ENCODE data around the gene SEC63. TPM values are rescaled to one million over a fixed set of nuclear protein-coding genes. Genes with fewer than 3 reads are reported as not detected.
"Not testable (repeated sequence)": the region's sequence is repeated elsewhere in the genome, so short reads cannot be mapped to it uniquely, and the experiment has no call there.

SEC63 gene
- total RNA-seq, 4 donors from 2014 or later, result 9.3 to 25.4 (median 16.2) TPM

DNA sequence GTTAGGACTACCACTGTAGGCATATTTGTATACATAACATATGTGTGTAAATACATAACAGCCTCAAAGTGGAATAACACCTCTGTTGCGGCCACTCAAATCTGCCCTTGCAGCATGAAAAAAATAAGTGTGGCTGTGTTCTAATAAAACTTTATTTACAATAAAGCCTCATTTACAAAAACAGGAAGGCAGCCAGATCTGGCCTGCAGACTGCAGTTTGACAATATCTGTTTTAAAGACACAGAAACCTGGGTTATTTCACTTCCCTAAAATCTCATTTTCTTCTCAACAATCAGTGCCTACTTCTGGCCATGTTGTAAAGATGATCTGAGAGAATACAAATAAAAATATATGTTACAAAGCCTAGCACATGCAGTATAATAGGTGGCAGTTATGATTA, 80.0 kb downstream of the SEC63 start:
- Histone ChIP-seq H3K27ac (no peak overlapping the region), H3K4me3 (no peak overlapping the region), H3K27me3 (no peaks in the 10 kb centered on the region), H3K4me1 (no peaks in the 10 kb centered on the region), H3K9me3 (no peaks in the 10 kb centered on the region), H3K36me3 (peaks cover 0 to 87% (median 6%) of the 10 kb centered on the region in 3 donors)
- WGBS, 2 donors, result 100% methylated on average over 1 of the region's 1 CpG
- no peak for TF ChIP-seq POLR2A (IDR thresholded peaks at IDR 0.05)
- TF ChIP-seq, protein P1, sequence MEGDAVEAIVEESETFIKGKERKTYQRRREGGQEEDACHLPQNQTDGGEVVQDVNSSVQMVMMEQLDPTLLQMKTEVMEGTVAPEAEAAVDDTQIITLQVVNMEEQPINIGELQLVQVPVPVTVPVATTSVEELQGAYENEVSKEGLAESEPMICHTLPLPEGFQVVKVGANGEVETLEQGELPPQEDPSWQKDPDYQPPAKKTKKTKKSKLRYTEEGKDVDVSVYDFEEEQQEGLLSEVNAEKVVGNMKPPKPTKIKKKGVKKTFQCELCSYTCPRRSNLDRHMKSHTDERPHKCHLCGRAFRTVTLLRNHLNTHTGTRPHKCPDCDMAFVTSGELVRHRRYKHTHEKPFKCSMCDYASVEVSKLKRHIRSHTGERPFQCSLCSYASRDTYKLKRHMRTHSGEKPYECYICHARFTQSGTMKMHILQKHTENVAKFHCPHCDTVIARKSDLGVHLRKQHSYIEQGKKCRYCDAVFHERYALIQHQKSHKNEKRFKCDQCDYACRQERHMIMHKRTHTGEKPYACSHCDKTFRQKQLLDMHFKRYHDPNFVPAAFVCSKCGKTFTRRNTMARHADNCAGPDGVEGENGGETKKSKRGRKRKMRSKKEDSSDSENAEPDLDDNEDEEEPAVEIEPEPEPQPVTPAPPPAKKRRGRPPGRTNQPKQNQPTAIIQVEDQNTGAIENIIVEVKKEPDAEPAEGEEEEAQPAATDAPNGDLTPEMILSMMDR (IDR thresholded peaks at IDR 0.05), result no peak
- no peak for DNase-seq
- intact Hi-C loops (cut with DNase I), result no loop called here

DNA sequence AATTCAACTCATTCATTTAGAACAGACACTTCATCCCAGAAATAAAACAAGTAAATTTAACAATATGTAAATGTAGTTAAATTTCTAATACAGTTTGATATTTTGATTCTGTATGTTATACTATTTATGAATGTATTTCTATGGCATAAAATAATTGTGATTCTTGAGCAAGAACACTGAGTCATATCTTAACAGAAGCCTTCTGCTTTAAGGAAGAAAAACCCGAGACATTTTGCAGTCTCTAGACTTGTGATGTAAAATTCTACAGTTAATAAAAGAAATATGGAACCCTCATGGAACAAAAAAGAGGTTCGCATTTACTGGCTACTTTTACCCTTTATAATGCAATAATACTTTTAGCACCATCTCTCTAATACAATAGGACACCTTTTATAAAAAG, 86.0 kb downstream of the SEC63 start:
- H3K4me1 ChIP-seq, result peaks cover 0 to 7% (median 0%) of the 10 kb centered on the region in 3 donors
- no peak overlapping the region for H3K4me3 ChIP-seq
- WGBS, 2 donors, result 79 to 82% methylated on average over 2 of the region's 2 CpGs

DNA sequence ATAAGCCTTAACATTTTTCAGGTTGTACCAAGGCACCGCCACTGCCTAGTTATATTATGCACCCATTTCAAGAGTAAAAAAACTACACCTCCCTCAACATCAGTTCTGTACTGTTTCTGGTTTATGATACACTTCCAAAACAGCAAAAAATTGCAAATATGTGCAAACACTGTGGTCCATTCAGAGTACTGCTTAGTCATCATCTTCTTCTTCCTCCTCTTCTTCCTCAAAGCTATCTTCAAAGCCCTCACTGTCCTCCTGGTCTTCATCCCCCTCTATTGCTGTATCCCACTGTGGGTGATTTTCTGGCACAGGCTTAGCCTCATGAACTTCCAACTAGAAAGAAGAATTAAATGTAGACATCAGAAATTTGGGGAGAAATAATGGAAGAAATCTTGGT, 86.5 kb downstream of the SEC63 start:
- H3K36me3 ChIP-seq, result peaks cover 0 to 71% (median 5%) of the 10 kb centered on the region in 3 donors
- H3K27ac ChIP-seq; H3K4me1 ChIP-seq; H3K4me3 ChIP-seq; H3K9me3 ChIP-seq; H3K27me3 ChIP-seq; DNase-seq; intact Hi-C loops (cut with DNase I): not testable (repeated sequence)
- WGBS, 2 donors, result 100% methylated on average over 1 of the region's 1 CpG

More for the DNA sequence above, 86.0 kb downstream of the SEC63 start:
- H3K27me3 ChIP-seq, result no peaks in the 10 kb centered on the region
- intact Hi-C loops (cut with DNase I), result no loop called here
- H3K36me3 ChIP-seq, result peaks cover 0 to 74% (median 5%) of the 10 kb centered on the region in 3 donors
- no peak overlapping the region for H3K27ac ChIP-seq
- TF ChIP-seq, protein P1 (IDR thresholded peaks at IDR 0.05), result no peak
- TF ChIP-seq POLR2A (IDR thresholded peaks at IDR 0.05), result no peak
- no peaks in the 10 kb centered on the region for H3K9me3 ChIP-seq
- no peak for DNase-seq

DNA sequence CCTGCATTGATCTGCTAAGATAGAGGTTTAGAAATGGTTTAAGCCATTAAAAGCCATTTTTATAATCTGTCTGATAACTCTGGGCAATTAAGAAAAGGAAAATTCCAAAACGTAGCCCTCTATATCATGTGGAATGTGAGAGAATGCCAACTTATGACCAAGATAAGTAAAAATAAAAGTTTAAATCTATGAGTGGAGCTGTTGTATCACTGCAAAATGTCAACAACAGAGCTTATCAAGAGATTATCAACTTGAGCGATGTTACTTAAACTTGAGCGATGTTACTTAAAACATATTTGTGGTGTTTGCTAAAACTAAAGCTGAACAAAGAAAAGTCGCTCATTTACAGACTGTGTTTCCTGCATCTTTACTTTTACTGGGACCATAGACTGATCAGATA, 87.0 kb downstream of the SEC63 start:
- intact Hi-C loops (cut with DNase I), result no loop called here
- no peak for DNase-seq
- H3K9me3 ChIP-seq, result no peaks in the 10 kb centered on the region
- no peak overlapping the region for H3K4me3 ChIP-seq
- no peak overlapping the region for H3K27ac ChIP-seq
- TF ChIP-seq, protein P1 (IDR thresholded peaks at IDR 0.05), result no peak
- TF ChIP-seq POLR2A (IDR thresholded peaks at IDR 0.05), result no peak
- H3K27me3 ChIP-seq, result no peaks in the 10 kb centered on the region
- H3K36me3 ChIP-seq, result peaks cover 0 to 66% (median 5%) of the 10 kb centered on the region in 3 donors
- H3K4me1 ChIP-seq, result peaks cover 0 to 7% (median 0%) of the 10 kb centered on the region in 3 donors
- 91 to 92% methylated on average over 4 of the region's 4 CpGs for WGBS, 2 donors

DNA sequence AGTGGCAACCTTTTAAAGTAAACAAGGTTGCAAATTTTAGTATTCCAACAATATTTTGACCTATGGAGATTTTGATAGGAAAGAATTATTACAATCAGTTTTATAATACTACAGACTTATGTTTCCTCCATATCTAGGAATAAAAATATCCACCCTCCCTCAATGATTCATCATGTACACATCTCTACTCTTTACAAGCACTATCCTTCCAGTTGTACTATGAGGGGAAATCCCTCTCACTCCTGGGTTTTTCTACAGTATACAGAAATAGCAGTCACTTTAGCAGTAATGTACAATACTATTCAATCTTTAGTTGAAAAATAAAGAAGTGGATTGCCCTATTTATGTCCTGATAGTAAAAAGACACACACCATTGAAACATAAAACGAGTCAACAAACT, 87.6 kb downstream of the SEC63 start:
- no peak for TF ChIP-seq POLR2A (IDR thresholded peaks at IDR 0.05)
- TF ChIP-seq, protein P1 (IDR thresholded peaks at IDR 0.05), result no peak
- no peak for DNase-seq
- H3K27me3 ChIP-seq, result no peaks in the 10 kb centered on the region
- WGBS, 2 donors, result 57 to 63% methylated on average over 1 of the region's 1 CpG
- no peak overlapping the region for H3K27ac ChIP-seq
- intact Hi-C loops (cut with DNase I), result no loop called here
- H3K9me3 ChIP-seq, result no peaks in the 10 kb centered on the region
- H3K36me3 ChIP-seq, result peaks cover 0 to 59% (median 5%) of the 10 kb centered on the region in 3 donors
- H3K4me1 ChIP-seq, result peaks cover 0 to 7% (median 0%) of the 10 kb centered on the region in 3 donors
- no peak overlapping the region for H3K4me3 ChIP-seq

DNA sequence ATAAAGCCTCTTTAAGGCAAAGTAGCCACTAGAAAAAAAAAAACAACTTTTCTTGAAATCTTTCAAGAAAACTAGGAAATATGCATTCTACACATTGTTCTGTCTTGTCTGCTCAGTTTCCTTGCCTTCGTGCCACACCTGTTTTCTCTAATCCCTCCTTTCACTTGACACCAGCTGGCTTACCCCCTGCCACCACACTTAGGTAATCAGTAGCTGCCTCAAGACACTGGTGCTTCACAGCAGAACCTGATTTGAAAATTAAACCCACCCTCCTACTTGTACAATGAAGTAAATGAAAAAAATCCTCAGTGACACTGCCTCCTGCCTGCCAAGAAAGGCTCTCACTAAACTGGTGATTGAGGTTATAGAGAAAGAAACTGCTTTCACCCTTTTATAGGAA, 88.1 kb downstream of the SEC63 start:
- intact Hi-C loops (cut with DNase I), result no loop called here
- Histone ChIP-seq H3K27me3 (no peaks in the 10 kb centered on the region), H3K27ac (no peak overlapping the region), H3K4me1 (peaks cover 0 to 7% (median 0%) of the 10 kb centered on the region in 3 donors), H3K9me3 (no peaks in the 10 kb centered on the region), H3K4me3 (no peak overlapping the region), H3K36me3 (peaks cover 0 to 54% (median 5%) of the 10 kb centered on the region in 3 donors)
- WGBS, 2 donors, result 0% methylated on average over 1 of the region's 1 CpG
- no peak for DNase-seq
- TF ChIP-seq, protein P1 (IDR thresholded peaks at IDR 0.05), result no peak
- TF ChIP-seq POLR2A (IDR thresholded peaks at IDR 0.05), result no peak

Measured in esophagus squamous epithelium (tissue), 5 donors.